G401.6 (cell line): ENCODE measurements around the gene ABO.
A peak's percentile ranks its signal among the peaks of the same experiment; 100 is the strongest.
"Not testable (repeated sequence)": the region's sequence is repeated elsewhere in the genome, so short reads cannot be mapped to it uniquely, and the experiment has no call there.

Experiments used
- FAIRE-seq: peaks from 2 replicates; lab custom pipeline; 2012; peaks lifted over from hg19 to GRCh38; lab: Jason Lieb, UNC

Gene ABO

DNA sequence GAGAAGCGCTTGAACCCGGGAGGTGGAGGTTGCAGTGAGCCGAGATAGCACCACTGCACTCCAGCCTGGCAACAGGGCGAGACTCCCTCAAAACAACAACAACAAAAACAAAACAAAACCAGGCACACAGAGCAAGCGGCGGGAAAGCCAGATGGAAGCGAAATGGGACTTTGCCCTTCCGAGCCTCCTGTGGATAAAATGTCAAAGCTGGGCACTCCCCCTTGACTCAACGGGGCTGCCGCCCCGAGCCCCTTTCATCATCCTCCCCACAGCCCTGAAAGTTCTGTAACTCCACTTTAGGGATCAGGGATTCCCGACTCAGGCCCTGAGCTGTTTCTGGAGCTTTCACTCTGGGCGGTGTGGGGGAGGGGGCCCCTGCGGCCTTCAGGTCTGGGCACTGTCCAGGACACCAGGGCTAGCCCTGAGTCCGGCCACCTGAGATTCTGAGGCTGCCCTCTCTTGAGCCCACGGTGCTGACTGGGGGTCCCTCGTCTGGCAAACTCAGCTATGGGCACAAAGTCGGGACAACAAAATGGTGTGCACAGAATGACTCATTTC is 35.4 kb downstream of the ABO start:
- FAIRE-seq = no peak

DNA sequence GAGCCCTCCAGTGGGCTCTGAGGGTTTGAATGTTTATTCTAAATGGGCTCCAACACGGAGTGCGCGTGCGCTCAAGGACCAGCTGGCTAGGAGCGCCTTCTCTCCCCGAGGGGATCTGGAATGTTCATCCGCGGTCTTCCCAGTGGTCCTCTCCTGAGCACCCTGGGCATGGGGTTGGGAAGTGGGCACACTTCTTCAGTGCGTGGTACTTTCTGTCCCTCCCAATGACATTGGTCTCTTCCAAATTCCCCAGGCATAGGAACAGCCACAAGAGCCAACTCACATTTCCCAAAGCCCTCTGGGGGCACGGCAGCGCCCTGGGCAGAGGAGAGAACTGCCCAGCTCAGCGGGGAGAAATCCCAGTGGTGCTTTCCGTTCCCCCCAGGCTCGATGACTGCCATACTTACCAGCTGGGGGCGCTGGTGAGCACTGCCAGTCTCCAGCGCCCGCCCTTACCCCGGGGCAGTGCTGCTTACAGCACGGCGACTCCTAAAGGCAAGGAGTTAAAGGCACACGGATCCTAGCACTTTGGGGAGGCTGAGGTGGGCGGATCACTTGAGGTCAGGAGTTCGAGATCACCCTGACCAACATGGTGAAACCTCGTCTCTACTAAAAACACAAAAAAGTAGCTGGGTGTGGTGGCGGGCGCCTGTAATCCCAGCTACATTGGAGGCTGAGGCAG is 36.0 kb downstream of the ABO start:
- FAIRE-seq = no peak

DNA sequence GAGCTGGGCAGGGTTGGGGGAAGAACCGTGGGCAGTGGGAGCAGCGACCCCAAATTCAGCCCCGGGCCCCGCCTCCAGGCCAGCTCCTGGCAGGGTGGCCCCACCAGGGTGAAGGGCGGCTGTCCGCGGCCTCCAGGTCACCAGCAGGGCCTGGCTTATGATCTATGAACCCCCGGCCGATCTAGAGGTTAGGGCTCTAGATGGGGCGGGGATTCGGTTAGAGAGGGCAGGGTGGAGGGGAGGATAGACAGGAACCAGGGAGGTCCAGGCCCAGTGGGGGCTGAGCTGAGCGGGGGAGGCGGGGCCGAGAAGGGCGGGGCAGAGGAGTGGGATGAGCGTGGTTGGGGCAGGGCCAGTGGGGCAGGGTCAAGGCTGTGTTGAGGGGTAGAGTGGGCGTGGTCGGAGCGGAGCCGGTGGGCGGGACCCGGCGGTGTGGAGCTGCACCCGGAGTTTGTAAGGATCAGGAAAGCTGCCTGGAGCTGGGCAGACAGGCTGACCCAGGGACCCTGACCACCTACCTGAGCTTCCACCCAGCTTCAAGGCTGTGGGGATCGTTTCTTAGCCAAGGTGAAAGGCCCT is 36.6 kb downstream of the ABO start:
- FAIRE-seq = peak; percentile 50

DNA sequence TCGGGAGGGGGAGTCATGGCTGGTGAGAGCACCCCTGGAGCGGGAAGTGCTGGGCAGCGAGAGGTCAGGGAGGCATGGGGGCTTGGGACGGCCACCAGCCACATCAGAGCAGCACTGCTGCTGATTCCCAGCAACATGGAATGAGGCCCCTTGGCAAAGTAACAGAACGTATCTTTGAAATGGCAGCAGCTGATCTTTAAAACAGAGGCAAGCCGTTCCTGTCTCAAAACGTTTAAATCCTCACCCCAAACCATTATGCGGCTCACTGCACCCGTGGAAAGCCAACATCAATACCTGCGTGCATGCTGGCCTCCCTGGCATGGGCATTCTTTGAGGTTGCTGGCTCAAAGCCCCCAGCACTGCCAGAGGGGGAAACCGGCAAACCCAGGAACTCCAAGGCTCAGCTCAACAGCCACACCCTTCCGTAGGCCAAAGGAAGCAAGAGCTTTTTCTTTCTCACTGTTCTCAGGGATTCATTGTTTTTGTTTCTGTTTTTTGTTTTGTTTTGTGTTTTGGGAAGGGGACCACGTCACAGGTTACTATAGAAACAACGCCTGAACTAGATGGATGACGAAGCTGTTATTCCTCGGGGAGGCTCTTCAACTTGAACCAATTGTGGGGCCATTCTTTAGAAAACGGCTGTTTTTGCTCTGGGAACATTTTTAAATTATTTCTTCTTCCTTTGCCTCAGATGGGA is 37.8 kb downstream of the ABO start:
- no peak for FAIRE-seq

DNA sequence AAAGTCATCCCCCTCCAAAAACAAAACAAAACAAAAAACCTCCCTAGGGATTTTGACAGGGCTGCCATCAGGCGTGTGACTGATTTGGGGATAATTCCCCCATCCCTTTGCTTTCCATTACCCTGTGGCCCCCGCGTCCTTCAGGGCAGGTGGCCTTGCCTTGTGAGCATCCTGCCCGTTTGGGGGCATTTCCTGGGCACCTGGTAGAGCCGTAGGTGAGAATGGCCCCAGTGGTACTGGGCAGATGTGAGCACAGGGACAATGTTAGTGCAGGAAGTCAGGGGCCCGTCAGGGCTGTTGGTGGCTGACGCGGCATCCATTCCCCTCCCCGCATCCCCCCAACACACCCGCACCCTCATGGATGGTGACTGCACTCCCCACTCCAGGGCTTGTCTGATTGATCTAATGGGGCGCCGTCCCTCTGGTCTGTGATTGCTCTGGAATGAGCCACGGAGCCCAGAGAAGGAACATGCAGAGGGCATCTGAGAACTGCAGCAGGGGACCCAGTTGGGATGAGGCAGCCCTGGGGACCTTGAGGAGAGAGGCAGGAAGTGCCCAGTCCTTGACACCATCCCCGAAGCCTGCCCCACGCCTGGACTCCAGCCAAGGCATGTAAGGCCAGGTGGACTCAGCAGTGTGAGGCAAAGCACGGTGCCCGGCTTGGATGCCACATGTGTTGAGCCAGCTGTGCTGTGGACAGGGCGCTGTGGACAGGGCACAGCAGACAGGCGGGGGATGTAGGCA is 38.5 kb downstream of the ABO start:
- FAIRE-seq = not testable (repeated sequence)

DNA sequence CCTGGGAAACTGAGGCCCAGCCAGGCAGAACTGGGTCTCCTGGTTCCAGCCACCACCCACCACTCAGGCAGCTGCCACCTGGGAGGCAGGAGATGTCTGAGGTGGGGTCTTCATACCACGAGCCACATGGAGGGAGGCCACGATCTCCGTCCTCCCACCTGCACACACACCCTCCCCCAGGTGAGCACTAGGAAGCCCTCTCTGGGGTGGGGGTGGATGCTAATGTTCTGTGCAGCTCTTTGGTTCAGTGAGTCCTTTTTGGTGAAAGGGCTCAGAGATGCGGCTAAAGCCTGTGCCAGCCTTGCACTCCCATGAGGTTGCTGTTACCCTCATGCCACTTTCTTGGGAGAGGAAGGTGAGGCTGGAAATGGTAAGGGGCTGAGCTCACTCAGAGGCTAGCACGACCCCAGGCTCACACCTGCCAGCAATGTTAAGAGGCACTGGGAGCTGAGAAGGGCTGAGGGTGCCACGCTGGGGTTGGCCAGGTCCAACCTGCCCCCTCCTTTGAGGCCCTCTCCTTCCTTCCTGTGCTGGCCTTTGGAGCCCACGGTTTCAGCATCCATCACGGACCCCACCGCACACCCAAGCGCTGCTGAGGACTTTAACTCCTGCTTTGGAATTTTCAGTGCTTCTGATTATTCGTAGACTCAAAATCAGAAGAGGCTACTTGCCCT is 39.3 kb downstream of the ABO start:
- FAIRE-seq = no peak

DNA sequence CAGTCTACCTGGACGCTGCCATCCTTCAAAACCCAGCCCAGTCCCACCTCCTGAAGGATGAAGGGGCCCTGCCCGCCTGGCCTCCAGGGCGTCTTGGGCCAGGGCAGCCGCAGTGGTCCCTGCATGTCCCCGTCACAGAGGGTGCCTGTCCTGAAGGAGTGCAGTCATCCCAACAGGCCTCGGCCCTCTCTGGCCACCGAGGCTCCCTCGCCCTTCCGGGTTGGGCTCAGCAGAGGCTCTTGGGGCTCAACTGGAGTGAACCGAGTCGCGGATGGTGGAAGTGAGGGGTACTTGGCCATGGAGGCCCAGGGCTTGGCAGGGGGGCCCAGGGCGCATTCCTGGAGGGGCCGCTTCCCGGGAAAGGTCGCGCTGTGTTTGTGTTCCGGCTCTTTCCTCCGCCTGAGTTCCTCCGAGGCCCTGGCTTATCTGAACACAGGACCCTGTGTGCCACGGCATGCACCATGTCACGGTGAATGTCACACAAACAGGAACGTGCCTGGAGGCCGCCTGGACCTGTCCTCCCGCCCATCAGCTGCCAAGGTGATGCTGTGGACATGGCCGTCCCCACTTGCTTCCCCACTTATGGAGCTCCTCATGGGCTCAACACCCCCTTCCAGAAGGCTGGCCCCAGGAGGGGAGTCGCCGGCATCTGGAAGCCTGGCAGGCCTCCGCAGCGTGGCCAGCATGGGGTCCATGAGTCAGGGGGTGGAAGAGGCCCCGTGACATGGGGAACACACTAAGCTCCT is 40.3 kb downstream of the ABO start:
- no peak for FAIRE-seq

DNA sequence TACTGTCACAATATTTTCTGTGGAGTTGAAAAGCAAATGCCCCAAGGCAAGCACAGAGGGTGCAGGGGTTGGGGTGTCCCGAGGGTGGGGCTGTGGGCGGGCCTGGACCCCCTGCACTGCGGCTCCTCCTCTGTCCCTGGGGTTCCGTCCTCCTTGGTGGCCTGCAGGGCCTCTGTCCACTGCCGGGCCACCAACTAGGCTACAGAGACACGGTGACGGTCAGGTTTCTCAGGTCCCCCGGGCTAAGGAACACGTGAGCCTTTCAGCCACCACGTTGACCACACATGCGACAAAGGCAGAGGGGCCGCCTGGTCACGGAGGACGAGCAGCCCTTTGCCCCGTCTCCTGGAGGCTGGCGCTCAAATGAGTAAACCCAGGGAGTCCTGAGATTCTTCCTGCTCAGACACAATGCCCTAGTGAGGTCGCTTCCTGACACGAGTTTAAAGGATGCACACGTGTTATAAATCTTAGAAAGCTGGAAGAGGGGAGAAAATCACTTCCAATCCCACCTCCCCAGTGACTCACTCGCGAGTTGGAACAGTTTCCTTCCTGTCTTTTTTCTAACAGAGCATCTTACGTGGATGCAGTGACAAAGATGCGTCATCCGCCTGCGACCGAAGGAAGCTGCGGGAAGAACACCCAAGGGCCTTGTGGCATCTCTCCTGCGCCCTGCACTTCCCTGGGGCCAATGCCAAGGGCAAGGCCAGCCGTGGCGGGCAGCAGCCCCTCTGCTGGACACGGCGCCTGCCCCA is 41.1 kb downstream of the ABO start:
- FAIRE-seq = no peak

DNA sequence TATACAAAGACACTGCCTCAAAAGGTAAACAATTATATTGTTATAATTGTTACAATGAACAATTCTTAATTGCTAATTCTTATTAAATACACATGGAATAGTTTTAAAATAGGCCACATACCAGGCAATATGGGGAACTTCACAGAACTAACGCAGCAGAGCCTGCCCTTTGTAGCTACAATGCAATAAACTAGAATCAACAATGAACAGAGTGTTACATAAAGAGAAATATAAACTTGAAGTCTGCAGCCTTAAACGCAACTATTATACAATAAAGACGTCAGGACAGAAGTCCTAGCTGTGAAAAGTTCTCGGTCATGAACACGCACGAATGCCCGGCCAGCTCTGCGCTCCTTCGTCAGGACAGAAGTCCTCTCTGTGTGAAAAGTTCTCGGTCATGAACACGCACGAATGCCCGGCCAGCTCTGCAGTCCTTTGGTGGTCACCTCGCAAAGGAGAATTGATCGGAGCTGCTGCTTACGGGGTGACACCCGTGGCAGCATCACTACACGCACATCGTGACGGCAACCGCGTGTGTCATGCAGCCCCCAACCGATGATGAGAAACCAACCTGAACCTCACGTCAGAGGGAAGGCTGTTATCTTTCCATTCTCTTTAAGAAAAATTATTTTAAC is 43.0 kb downstream of the ABO start:
- not testable (repeated sequence) for FAIRE-seq

DNA sequence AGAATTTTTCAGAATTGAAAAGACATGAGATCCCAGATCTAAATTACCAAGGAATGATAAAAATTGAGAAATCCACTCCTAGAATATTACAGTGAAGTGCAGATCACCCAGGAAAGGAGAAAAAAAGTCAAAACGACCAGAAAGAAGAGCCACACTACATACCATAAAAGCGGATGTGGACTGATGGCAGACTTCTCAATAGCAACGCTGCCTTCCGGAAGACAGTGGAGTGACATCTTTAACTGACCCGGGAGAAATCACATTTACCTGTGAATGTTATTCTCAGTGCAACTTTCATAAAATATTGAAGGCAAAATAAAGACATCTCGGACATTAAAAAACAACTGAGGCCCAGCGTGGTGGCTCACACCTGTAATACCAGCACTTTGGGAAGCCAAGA is 44.5 kb downstream of the ABO start:
- FAIRE-seq = not testable (repeated sequence)

DNA sequence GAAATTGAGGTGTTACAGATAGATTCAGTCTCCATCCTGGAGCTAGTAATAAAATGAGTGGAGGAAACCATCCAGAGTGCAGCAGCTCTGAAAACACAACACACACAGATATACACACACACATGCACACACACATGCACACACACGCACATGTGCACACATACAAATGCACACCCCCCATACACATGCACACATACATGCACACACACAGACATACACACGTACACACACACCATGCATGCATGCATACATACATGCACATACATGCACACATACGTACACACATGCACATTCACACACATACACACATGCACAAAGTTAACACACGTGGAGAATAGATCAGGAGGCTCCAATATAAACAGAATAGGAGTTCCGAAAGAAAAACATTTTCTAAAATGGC is 44.9 kb downstream of the ABO start:
- no peak for FAIRE-seq

DNA sequence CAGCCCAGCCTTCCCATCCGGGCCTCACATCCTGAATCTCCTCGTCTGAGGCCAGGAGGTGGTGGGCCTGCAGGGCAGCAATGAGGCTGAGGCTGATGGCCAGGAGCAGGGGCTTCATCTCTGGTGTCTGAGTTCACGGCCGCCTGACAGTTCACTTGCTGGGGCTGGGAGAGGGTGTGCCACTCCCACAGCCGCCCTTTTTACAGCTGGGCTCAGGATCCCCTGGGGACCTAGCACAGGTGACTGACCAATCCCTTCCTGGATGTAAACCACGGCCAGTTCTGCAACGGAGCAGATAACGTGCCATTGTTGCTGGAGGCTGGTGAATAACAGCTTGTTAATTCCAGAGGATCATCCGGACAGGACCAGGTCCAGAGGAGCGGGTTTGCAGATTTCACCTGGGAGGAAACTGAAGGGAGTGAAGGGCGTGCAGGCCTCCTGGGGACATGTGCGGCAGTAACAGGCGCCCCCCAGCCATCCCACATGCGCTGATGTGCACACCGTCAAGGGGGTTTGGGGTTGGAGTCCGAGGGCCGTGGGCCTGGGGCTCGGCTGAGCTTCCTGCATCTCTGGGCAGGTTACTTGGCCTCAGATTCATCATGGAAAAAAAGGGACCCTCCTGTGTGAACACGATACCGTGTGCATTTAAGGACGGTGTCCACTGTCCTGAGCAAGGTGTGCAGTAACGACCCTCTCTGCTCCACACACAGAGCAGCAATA is 46.4 kb downstream of the ABO start:
- not testable (repeated sequence) for FAIRE-seq

DNA sequence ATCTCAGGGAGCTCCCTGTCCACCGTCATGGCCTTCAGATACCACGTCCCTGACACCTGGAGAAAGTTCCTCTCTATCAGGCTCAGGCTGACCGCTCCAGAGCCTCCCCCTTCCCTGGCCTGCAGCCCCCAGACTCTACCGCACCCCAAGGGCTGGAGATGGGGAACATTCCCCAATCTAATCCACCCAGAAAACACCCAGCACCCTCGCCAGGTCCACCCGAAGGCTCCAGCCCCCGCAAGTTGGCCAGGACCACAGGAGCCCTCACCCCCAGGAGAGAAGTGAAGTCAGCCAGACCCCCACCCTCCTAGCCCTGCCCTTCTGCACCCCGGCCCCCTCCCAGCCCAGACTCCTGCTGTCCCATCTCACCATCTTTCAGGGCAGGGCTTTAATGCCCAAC is 47.0 kb downstream of the ABO start:
- not testable (repeated sequence) for FAIRE-seq

DNA sequence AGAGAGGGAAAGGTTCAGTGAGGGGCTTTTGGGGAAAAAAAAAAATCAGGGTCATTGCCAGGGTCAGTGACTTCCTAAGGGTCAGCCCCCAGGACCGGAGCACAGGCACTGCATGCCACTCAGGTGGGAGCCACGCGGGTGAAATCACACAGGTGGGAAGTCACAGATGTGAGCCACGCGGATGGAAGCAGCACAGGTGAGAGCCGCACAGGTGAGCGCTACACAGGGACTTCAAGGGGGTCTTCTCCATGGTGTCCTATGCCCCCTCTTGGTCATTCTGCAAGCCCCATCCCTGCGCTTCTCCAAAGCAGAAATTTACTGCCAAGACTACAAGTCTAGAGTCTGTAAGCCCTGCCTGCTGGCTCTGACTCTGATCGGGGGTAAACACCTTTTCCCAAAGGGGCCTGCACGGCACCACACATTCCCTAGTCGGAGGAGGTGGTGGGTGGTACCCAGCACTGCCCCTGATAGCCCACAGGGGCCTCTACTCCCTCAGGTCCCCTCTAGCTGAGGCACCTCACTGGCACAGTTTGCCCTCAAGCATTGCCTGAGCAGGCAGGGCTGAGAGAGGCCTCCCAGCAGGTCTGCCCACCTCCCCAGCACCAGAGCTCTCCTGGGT is 47.6 kb downstream of the ABO start:
- FAIRE-seq = no peak

DNA sequence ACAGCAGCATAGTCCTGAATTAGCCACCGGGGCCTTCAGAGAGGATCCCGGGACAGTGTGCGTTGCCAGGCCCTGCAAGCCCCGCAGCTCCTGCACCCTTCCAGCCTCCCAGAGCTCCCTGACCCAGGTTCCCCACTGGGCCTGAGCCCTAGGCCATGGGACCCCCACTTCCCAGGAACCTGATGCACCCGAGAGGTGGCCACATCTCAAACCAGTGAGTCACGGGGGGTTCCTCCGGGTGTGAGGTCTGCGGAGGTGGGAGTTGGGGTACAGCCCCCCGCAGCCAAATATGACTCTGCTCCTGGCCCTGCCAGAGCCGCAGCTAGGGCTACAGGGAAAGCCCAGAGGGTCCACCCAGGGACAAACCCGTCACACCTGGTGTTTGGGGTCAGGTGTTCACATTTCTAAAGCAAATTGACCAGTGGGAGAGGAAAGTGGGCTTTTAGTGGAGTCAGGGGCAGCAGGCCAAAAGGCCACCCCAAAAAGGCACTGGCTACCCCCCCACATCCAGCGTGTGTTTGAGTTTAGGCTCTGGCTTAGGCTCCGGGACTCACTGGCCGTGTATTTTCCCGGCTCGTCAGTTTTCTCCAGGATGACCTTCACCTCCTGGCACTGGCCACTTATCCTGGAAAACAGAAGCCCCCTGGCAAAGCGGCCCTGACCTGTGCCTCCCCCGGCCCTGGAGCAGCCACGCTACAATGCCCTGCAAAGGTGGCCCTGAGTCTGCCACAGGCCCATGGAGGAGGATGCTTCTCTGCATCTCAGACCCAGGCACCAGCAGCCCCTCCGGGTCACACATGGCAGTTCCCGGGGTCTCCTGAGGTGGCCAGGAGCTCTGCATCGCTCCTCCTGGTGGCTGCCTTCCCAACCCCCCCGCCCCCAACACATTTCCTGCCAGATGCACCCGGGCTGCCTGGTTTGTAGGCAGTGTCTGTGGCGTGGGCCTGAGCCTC is 48.5 kb downstream of the ABO start:
- FAIRE-seq = no peak

DNA sequence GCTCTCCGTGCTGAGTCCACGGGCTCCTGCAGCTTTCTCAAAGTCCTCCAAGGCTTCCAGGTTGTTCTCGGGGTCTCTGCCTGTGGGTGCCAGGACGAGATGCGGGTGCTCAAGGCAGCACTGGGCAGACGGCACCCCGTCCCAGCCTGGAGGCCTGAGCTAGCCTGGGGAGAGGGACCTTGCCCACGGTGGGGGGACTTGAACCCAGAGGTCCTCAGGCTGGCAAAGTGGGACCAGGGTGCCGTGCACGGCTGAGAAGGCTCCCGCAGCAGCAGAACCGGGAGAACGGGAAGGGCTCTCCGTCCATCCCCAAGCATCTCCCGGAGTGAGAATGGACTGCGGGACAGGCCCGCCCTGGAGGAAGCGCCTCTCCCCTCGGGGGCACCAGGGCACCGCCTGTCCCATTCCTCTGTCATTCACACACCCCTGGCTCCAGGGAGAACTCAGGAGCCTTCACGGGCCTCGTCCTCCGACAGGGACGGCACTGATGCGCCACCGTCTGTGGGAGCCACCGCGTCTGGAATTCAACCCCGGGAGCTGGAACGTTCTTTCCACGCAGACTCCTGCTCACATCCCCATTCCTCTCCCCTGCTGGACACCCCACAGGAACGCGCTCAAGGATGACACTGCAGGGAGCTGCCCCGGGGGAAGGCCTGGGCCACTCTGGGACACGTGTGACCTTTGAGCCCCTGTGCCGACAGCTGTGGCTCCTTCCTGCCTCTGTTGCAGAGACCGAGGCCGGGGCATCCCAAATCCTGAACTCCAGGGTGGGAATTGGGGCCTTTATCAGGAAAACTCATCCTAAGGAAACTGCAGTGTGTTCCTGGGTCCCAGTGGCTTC is 49.6 kb downstream of the ABO start:
- FAIRE-seq = no peak

DNA sequence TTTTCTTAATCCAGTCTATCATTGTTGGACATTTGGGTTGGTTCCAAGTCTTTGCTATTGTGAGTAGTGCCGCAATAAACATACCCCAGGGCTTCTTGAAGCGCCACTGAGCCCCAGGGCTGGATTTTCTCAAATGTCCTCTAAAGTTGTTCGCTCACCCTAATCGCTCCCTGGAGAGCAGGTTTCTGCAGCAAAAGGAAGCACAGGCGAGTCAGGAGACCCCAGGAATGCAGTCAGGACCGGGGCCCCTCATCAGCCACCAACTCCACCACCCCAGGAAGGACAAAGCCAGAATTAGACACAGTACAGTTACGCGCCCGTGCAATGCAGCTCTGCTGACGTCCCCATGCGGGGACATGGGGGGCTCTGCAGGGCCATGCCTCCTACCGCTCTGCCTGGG is 50.2 kb downstream of the ABO start:
- no peak for FAIRE-seq
